ENCODE measurements around the gene H2BK1.

H2BK1 gene

DNA sequence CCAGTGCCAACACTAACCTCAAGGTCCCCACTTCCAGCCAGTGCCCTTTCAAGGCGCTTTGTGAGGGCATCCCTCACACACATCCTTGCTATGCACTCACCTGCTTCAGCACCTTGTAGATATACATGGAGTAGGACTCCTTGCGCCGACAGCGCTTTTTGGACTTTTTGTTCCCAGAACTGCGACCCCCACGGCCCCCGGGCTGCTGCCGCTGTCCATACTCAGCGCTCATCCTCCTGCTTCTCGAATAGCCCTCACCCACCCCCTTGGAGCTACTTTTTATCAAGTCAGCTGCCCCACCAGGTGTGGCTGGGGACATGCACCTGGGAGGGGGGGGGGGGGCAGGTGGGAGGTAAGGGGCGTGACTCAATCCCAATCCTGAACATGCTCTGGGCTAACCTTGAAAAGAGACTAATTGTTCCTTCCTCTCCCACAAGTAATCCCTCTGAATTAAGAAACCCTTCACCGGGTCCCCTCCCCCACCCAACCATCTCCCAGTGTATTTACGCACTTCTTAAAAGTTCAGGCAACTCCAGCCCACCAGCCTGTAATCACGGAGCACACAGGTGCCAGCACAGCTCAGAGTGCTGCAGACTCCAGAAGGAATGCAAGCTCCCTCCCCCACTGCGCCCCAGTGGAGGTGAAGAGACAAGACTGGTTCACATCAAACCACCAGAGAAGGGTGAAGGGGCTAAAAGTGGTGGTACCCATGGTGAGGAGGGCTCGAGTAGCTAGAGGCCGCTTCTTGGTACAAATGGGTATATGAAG, at the start of gene H2BK1:
TSS of gene H2BK1 (minus strand) at position 402 of the 768 bp plus-strand sequence. CDS start at position 232, 170 bp downstream.
- DNase-seq = no peak

DNA sequence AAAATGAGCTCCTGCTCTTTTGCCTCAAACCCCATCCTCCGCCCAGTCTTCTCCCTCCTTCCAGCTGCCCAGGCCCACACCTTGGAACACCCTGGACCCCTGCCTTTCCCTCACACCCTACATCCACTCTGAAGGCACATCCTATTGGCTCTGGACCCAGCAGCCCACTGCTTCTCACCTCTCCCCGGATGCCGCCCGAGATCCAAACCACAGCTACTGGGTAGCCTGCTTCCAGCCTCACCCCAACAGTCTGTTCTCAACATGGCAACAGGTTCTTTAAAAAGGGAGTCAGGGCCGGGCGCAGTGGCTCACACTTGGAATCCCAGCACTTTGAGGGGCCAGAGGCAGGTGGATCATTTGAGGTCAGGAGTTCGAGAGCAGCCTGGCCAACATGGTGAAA, 47.7 kb upstream of the H2BK1 start:
- no peak for DNase-seq

DNA sequence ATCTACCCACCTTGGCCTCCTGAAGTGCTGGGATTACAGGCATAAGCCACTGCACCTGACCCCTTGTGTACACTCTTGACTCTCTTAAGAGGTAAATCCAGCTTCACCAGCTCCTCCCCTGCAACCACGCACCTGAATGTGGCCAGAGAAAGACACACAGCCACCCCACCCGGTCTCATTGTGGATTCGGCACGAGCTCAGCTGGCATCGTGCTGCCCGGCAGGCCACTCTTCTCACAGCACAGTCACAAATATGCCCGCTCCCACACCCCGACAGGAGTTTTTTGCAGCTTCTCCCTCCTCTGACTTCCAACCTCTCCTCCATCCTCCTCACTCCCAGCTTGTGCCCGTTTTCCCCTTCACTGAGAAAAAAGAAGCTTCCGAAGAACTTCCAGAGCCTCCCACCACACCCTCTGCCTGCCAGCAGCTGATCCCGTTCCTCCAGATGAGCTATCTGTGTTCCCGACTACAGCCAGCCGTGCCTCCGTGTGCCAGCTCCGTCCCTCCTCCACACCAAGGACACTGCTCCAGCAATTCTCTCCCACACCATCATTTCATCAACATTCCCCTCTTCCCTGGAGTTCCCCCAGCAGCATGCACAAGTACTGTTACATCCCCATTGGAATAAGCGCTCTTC, 46.2 kb upstream of the H2BK1 start:
- DNase-seq = no peak

DNA sequence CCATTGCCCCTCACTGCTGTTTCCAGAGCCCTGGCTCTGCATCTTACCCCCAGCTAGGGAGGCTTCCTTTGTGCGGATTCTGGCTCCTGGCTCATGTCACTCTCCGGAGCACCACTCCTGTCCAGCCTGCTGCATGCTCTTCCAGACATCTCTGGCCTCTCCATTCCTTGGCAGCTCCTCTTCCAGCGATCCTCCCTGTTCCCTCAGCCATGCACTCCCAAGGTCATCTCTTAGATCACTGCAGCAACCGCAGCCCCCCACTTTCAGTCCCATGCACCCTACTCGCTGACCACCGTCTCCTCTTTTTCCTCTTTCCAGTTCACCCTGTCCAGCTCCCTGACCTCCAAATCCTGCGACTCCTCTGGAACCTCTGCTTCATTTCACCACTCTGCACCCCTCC, 45.1 kb upstream of the H2BK1 start:
- no peak for DNase-seq

DNA sequence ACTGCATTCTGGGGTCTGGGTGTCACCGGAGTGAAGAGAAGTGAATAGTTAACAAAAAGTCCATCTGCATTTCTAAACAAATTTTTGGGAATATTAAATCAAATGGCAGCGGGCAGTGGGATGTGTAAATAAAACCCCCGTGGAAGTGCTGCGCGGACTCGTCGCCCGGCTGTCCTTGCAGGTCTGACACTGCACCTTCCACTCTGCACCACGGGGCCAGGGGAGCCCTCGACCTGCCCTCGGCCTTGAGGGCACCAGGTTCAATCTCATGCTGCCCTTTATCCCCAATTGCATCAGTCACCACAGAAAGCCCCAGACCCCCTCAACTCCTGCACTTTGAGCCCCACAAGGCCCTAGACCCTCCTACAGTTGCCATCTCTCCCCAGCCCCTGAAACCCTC, 44.6 kb upstream of the H2BK1 start:
- DNase-seq = no peak

DNA sequence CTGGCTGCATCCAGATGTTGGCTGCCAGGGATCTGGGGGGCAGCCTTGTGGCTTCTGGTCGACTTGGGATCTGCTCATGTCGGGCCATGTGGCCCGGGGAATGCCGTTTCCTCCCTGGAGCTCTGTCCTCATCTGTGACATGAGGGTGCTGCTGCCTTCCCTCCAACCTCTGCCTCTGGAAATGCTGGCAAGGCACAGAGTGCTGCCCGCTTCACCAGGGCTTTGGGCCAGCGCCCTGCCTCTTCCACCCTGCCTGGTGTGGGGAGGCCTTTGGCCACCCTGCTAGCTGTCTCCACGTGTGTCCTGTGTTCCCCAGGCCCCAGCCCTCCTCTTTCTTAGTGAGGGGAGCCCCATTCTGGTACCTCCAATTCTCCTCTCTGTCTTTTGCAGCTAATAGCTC, 44.0 kb upstream of the H2BK1 start:
- no peak for DNase-seq

DNA sequence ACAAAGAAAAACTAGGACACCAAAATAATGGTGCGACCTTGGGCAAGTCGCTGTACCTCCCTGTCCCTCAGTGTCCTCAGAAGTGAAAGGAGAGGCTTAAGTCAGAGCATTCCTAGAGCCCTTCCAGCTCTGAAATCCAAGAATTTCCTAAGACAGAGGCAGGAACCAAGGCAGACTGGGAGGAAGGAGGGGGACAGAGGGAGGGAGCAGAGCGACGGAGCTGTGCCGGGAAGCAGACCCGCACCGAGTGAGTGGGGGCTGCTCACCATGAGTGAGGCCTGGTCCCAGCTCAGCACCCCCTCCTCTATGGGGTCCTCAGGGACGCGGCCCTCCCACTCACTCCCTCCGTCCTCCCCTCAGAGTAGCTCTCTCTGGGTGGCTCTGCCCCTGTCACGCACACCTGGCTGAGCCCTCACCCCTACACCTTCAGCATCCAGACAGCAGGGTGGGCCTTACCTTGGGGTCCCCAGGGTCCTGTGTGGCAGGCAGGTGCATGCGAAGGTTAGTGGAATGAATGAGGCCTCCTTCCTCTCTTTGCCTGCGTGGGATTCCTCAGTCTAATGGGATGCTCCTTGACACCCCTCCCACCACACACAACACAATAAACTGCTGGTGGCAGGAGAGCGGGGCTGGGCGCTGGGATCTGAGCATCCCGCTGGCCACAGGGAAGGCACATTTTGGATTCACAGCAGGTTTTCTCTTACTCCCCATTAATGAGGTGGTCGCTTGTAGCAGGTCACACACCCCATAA, 42.8 kb upstream of the H2BK1 start:
- DNase-seq = no peak

DNA sequence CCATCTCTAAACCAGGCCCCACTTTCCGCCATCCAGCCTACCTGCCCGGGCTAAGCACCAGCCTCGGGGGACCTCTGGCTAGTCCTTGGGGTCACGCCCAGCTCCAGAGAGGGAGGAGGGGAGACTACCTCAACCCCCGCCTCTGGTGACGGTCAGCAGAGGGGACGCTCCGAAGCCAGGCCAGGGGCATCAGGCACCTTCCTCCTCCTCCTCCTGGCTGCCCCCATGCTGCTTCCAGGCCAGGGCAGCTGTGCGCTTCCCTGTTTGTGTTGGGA, 42.2 kb upstream of the H2BK1 start:
- no peak for DNase-seq

DNA sequence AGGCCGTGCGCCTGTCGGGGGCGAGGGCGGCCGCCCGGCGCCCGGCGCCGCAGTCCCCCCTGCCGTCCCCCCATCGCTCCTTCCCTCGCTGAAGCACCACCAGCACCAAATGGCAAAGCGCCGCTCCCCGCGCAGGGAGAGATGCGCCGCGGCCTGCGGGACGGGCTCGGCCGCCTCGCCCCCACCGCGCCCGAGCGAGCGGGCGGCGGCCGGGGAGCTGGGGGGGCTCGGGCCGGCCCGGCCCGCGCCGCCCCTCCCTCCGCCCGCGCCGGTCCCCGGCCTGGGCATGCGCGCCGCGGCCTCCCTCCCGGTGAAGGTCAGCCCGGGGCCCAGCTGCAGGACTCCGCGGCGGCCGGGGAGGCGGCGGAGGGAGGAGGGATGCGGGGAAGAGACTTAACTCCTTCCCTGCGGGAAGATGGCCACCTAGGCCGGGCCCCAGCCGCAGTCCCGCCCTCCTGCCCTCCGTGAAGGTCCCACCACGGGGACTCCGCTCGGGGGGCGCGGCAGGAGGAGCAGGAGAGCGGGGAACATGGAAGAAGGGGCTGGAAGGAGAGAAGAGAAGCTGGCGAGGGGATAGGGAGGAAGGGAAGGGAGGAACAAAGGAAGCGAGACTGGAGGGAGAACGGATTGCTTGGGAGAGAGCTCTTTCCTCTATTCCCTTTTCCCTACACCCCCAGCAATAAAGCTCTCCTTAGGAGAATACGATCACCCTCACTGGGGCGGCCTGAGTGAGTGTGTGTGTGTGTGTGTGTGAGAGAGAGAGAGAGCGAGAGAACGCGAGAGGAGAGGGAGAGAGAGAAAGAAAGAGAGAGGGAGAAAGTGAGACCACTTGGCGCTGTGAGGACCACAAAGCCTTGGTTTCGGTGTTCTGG, 41.6 kb upstream of the H2BK1 start:
- no peak for DNase-seq

DNA sequence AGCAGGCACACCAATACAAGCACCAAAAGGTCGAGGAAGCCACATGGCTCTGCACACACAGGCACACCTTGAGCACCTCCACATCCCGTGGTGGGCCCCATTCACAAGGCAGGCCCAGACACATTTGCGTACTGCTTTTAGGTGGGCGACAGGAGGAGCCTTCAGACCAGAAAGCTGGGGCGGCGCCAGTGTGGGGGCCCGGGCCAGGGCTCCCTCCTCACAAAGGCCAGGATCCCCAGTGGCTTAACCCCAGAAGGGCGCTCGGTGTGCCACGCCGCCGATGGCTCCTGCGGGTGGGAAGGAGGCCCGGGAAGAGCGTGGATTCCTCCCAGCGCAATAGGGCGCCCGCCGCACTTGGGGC, 41.0 kb upstream of the H2BK1 start:
- no peak for DNase-seq

DNA sequence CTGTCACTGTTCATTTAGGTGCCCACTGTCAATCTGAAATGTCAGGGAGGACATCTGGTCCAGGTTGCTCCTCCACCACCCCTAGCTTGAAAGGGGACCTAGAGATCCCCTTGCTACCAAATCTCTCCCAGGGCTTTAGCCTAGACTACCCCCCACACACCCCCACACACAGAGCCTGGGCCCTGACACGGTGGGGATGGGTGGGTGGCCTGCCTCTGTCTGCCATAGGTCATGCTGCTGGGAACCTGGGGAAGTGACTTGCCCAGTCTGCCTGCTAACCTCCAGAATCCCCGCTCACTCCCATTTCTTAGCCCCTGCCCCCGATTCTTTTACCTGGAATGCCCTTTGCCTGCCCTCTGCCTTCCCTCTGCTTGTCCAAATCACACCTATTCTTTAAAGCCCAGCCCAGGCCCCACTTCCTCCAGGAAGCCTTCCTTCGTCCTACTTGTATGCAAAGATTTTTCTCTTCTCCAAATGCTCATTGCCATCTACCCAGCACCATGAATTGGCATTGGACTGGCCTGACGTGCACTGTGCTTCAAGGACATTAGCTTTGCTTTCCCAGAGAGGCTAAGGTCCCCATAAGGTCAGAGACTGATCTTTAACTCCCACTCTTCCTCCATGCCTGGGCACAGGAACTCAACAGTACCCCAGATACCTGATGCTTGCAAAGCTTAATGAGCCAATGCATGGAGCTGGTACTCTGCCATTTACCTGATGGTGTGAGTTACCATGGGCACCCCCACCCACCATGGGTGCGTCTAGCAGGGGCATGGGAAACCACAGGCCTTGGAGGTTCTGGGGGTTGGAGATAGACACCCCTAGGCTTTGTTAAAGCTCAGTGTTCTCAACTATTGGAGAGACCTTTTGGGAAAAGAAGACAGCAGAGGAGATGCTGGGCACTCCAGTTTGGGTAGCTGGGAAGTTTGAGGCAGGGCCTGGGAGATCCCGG, 40.2 kb upstream of the H2BK1 start:
- DNase-seq = no peak

DNA sequence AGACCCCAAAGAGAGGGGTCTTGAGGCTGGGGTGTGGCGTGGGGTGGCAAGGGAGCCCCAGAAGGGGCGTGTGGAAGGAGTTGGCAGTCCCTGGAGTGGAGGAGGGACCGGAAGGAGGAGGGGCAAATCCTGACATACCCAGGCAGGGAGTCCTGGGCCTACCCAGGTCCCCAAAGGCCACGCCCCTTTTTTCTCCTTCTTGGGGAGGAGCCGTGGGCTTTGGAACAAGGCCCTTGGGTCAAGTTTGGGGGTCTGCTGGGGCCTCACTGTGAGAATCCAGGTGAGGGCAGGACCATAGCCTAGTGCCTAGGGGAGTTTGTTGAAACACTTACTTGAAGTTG, 39.4 kb upstream of the H2BK1 start:
- DNase-seq = no peak

DNA sequence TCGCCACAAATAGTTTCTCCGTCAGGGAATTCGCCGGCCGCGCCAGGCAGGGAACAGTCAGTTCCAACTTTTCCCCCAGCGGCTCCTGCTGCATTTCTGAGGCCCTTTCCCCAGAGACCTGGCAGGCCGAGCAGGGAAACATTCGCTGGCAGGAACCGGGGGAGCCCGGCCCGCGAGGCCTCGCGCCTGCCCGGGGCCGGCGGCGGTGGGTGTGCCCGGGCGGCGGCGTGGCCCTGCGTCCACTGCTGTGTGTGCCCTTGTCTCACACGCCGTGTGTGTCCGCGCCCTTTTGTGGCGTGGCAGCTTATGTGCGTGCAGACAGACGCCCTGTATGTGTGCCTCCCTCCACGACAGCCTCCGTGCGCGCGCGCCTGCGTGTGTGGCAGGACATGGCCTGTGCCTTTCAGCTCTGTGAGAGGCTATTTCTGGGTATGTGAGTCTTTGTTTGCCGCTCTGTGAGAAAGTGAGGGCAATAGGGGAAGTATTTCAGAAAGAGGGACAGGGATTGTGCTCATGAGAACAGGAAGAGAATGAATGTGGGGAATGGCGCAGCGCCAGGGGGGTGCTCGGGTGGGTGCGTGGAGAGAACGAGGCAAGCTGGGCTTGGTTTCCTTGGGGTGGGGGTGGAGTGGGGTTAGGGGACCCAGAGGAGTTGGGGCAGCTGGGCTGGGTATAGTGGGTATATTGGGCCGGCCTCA, 38.9 kb upstream of the H2BK1 start:
- peak; percentile 53 for DNase-seq

DNA sequence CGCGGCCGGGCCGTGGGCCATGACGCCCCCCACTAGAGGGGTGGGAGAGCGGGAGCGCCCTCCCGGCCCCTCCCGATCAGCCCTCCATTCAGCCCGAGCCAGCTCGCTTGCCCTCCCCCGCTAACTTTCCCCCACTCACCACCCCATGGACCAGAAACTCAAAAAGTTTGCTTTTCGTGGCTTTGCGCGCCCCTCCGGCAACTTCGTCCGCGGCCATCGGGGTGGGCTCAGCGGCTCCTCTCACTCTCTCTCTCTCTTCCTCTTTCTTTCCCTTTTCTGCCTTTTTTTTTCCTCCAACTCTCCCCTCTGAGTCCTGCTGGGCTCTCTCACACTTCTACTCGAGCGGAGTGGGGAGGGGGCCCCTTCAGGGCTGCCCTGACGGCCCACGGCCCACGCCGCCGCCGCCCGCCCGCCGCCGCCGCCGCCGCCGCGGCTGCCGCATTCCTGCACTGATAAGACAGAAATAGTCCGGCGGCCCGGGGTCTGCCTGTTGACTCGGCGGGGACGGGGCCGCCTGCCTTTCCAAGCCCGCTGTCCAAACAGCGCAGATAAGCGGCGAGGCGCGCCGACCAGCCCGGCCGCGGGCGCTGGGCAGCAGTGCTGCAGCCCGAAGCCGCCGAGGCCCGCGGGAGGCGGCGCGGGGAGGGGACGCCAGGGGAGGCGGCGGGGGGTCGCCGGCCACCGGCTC, 38.2 kb upstream of the H2BK1 start, which contains the start of gene SMARCD3:
TSS of gene SMARCD3 (minus strand) at position 349 of the 688 bp plus-strand sequence. CDS start at position 217, 132 bp downstream.
- peak; percentile 52 for DNase-seq

DNA sequence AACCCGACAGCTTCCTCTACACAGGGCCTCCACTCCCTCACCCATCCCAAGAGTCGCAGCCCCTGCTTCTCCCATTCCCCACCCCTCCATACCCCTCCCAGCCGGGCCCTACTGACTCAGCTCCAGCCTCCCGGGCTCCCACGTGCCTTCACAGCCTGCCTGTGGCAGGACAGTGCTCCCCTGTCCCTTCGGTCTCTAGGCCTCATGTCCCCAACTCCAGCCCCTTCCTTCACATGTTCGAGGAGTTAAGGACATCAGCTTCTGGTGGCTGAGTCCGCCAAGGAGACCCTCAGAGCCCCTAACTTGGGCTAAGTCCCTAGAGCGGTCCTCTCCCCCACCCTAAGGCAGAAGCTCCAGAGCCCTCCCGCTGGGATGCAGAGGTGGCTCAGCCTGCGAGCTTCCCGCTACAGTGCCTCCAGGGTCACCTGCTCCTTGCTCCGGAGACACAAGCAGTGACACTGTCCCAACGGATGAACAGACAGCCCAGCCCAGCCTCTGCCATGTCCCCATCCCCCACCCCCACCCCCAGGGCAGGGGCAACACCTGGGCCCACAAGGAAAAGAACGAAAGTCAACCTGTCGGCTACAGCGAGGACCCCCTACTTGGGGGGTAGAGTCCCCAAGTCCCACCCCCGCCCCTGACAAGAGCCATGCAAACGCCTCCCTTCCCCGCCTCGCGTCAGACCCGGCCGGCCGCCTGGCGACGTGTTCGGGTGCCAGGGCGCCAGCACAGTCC, 37.5 kb upstream of the H2BK1 start:
- DNase-seq = no peak

DNA sequence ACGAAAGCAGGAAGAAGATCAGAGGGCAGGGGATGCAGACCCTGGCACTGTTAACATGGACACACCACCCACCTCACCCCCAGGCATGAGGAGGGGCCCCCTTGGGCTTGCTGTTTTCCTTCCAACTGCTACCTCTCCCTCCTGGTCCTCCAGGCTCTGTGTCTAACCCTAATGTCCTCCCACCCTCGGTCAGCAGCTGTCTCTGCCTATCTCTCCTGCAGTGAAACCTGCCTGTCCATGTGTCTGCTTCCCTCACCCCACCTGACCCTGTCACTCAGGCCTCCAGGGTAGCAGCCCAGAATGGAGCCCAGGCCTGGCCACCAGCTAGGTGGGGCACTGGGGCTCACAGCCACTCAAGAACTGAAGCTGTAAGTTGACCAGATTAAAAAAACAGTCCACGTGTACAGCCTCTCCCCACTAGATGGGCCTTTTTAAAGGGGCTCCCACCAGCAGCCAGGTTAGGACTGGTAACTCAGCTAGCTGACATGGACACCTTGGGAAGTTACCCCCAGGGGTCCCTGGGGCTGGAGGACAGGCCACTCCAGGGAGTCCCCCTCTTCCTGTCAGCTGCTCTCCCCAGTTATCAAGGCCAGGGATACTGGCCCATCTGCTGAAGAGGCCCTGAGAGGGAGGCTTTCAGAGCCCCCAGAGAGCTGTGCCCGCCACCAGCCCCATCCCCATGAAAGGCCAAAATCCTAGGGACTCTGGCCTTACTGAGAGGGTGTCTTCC, 36.7 kb upstream of the H2BK1 start:
- no peak for DNase-seq

DNA sequence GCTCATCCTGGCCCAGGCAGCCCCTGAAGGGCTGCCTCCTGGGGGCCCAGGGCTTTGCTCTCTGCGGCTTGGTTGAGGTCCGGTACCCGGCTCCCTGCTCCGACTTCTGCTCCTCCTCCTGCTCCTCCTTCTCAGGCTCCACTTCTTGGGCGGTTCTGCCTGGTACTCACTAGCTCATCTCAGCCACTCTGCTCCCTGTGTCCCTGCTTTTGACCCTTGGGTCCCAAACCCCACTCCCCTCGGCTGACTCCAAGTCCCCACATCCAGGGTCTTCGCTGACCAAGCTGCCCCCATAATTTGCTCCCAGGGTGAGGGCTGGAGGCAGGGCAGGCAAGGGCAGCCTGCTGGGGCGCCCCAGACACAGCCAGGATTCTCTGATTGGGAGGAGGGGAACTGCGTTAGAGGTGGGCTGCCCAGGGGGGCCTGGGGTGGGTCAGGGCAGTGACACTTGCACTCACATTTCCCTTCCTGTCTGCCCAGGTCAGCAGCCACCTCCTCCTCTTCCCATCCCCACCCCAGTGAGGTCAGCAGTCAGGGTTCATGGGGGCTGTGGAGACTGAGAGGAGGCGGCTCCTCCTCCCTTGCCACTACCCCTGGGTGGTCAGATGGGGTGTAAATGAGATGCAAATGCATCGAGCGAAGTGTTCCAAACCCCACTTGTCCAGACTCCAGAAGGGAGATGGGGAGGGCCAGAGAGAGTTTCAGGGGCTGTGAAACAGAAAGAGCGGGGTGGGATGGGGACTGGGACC, 36.0 kb upstream of the H2BK1 start:
- DNase-seq = no peak

DNA sequence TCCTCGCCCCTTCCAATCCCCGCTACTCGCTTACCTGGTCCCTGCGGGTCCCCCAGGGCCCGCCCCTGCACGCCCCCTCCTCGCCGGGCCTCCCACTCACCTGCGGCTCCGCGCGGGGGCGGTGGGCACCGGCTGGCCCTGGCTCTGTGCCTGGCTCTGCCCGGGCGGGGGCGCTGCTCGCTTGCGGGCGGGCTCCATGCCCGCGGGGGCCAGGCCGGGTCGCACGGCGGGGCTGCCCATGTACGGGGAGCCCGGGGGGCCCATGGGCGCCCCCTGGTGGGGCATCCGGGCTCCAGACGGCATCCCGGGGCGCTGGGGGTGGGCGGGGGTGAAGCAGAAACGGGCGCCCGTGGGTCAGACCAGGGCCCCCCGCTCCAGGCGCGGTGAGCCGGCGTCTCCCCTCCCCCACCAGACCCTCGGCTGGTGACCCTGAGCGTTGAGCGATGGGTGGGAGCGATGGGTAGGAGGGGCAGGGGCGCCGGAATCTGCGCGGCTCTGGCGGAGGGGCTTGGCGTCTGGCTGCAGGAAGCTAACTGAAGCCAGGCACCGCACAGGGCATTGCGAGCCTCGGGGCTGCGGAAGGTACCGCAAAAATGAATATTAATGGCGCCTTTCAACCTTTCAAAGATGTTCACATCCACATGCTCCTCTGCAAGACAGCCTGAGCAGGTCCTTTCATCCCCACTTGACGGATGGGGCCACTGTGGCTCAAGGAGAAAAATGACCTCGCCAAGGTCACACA, 35.2 kb upstream of the H2BK1 start:
- peak; percentile 73 for DNase-seq

Data from stimulated activated CD4-positive, alpha-beta T cell treated with anti-CD3 and anti-CD28 coated beads, Interleukin-15, amount 100 ng/mL, for 24 hours (primary cell).